ENCODE data around the gene CFAP299.

The CFAP299 gene

GRCh38 chr4:80295336-80295735, 40.2 kb upstream of the CFAP299 start:
- H4K20me1 ChIP-seq (ENCODE audit: low read depth, low read length): no peaks in the 10 kb centered on the region
- H3K9me3 ChIP-seq (ENCODE audit: insufficient read depth, low read length): no peaks in the 10 kb centered on the region
- no peaks in the 10 kb centered on the region for H3K27me3 ChIP-seq (ENCODE audit: low read length)
- H3K27ac ChIP-seq (ENCODE audit: low read depth, low read length): no peak overlapping the region
- H3K9ac ChIP-seq (ENCODE audit: low read length): no peak overlapping the region
- H2AFZ ChIP-seq (ENCODE audit: low read depth, low read length, severe bottlenecking): no peak overlapping the region
- no peak overlapping the region for H3K4me2 ChIP-seq (ENCODE audit: low read depth, low read length, poor library complexity, severe bottlenecking)
- no peaks in the 10 kb centered on the region for H3K36me3 ChIP-seq (ENCODE audit: low read length)
- TF ChIP-seq EZH2phosphoT487 (conservative IDR thresholded peaks at IDR 0.05; ENCODE audit: low read length): no peak
- TF ChIP-seq CTCF (IDR thresholded peaks at IDR 0.05; ENCODE audit: insufficient read depth, low read length, poor library complexity, severe bottlenecking): no peak
- no peaks in the 10 kb centered on the region for H3K79me2 ChIP-seq (ENCODE audit: insufficient read depth, low read length)
- no peak overlapping the region for H3K4me3 ChIP-seq (ENCODE audit: insufficient read depth, low read length, poor library complexity, severe bottlenecking)
- H3K9me2 ChIP-seq (replicated peaks; ENCODE audit: insufficient read depth, low read length): no peaks in the 10 kb centered on the region
- no peaks in the 10 kb centered on the region for H3F3A ChIP-seq (ENCODE audit: insufficient read depth)

DNA sequence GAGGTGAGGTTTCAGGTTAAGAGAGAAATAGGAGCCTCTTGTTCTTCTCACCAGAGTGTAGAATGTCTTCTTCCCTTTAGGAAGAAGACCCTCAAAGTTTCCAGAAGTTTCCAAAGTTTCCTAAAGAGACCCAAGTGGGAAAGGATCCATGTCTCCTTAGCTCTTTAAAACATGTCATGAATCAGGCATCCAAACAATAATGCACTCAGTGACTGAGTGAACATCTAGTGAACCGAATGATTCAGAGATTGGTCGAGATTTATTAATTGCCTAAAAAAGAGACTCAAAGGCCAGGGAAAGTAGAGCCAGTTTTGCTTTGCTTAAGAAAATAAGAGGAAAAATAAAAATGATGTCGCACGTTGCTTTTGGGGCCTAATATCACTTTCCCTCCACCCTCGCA, 39.7 kb upstream of the CFAP299 start:
- Histone ChIP-seq H3K36me3 (ENCODE audit: low read length) (no peaks in the 10 kb centered on the region), H3K9me3 (ENCODE audit: insufficient read depth, low read length) (no peaks in the 10 kb centered on the region), H3K9ac (ENCODE audit: low read length) (no peak overlapping the region), H3K4me2 (ENCODE audit: low read depth, low read length, poor library complexity, severe bottlenecking) (no peak overlapping the region), H3F3A (ENCODE audit: insufficient read depth) (no peaks in the 10 kb centered on the region), H3K27ac (ENCODE audit: low read depth, low read length) (no peak overlapping the region), H3K79me2 (ENCODE audit: insufficient read depth, low read length) (no peaks in the 10 kb centered on the region), H2AFZ (ENCODE audit: low read depth, low read length, severe bottlenecking) (no peak overlapping the region), H3K4me3 (ENCODE audit: insufficient read depth, low read length, poor library complexity, severe bottlenecking) (no peak overlapping the region), H3K9me2 (replicated peaks; ENCODE audit: insufficient read depth, low read length) (no peaks in the 10 kb centered on the region), H3K27me3 (ENCODE audit: low read length) (no peaks in the 10 kb centered on the region), H4K20me1 (ENCODE audit: low read depth, low read length) (no peaks in the 10 kb centered on the region)
- TF ChIP-seq CTCF (IDR thresholded peaks at IDR 0.05; ENCODE audit: insufficient read depth, low read length, poor library complexity, severe bottlenecking): no peak
- TF ChIP-seq EZH2phosphoT487 (conservative IDR thresholded peaks at IDR 0.05; ENCODE audit: low read length): no peak

GRCh38 chr4:80301884-80302283, 33.6 kb upstream of the CFAP299 start:
- no peaks in the 10 kb centered on the region for H3K27me3 ChIP-seq (ENCODE audit: low read length)
- H3K27ac ChIP-seq (ENCODE audit: low read depth, low read length): no peak overlapping the region
- H4K20me1 ChIP-seq (ENCODE audit: low read depth, low read length): no peaks in the 10 kb centered on the region
- no peaks in the 10 kb centered on the region for H3F3A ChIP-seq (ENCODE audit: insufficient read depth)
- no peak for TF ChIP-seq EZH2phosphoT487 (conservative IDR thresholded peaks at IDR 0.05; ENCODE audit: low read length)
- no peak for TF ChIP-seq CTCF (IDR thresholded peaks at IDR 0.05; ENCODE audit: insufficient read depth, low read length, poor library complexity, severe bottlenecking)
- H3K4me3 ChIP-seq (ENCODE audit: insufficient read depth, low read length, poor library complexity, severe bottlenecking): no peak overlapping the region
- H3K36me3 ChIP-seq (ENCODE audit: low read length): no peaks in the 10 kb centered on the region
- H3K4me2 ChIP-seq (ENCODE audit: low read depth, low read length, poor library complexity, severe bottlenecking): no peak overlapping the region
- H3K9ac ChIP-seq (ENCODE audit: low read length): no peak overlapping the region
- H3K9me2 ChIP-seq (replicated peaks; ENCODE audit: insufficient read depth, low read length): no peaks in the 10 kb centered on the region
- no peak overlapping the region for H2AFZ ChIP-seq (ENCODE audit: low read depth, low read length, severe bottlenecking)
- H3K79me2 ChIP-seq (ENCODE audit: insufficient read depth, low read length): no peaks in the 10 kb centered on the region
- H3K9me3 ChIP-seq (ENCODE audit: insufficient read depth, low read length): no peaks in the 10 kb centered on the region
